GM19351 (cell line): Measurements from ENCODE around the gene FBP2.
A peak's percentile ranks its signal among the peaks of the same experiment; 100 is the strongest.

Experiments used
- ATAC-seq: cut with Tn5 transposase; IDR thresholded peaks from one replicate; pipeline ENCODE4 v1.9.1; 2021; ENCODE audit warnings: mild to moderate bottlenecking, moderate library complexity; ENCODE audit not compliant: unreplicated experiment

The FBP2 gene

DNA sequence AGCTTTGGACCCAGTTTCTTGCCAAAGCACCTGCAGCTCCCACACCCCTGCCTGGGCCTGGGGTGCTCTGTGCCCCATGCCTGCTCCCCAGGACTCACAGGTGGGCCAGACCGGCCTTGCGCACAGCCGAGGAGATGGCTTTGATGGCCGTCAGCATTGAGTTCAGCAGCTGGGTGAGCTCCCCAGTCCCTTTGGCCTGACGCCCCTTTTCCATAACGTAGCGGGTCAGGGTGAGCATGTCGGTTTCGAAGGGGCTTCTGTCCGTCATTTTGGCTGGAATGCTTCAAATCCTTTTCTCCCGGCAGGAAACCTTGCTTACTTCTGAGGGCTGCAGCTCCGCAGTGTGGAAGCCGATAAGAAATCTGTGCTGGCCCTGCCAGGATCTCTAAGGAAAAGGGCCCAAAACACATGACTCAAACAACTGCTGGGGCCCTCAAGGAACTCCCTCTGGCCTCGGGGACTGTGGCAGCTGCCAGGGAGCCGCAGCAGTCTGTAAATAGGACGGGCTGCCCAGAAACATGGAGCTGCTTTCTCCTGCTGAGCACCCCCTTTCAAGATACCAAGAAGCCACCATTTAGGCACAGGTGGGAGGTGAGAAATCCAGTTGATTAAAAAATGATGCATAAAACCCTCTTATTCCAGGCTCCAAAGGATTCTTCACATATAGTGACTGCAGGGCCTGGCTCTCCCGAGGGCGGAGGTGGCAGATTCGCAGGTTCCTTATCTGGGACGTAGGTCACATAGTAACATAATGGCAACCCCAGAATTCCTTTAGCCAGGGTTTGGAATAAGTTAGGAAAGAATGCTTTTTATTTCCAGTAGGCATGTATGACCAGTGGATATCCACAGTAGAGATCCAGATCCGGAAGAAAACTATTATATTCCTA, at the start of gene FBP2:
Gene FBP2, minus strand, starts transcription at position 366 of the 887 bp plus-strand sequence. Its CDS starts 98 bp downstream, at position 268.
- ATAC-seq: no peak

DNA sequence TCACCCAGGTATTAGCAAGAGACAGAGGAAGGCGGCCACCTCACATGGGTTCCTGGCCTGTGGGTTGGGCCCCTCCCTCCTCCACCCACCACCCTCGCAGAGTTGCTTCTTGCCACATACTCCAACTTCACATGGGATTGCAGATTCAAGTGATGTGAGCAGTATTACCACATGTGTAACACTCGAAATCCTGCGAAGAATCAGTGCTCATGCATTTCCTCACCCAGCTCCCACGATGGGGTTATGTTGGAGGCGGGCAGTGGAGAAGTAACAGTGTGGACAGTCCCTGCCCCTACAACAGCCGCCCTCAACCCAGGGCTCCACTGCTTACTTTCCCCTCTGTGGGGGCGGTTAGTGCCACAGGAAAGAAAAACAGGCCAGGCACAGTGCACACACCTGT, 49.6 kb upstream of the FBP2 start:
- no peak for ATAC-seq

- no peak for ATAC-seq
Measured at GRCh38 chr9:94642501-94642900, 48.9 kb upstream of the FBP2 start.

DNA sequence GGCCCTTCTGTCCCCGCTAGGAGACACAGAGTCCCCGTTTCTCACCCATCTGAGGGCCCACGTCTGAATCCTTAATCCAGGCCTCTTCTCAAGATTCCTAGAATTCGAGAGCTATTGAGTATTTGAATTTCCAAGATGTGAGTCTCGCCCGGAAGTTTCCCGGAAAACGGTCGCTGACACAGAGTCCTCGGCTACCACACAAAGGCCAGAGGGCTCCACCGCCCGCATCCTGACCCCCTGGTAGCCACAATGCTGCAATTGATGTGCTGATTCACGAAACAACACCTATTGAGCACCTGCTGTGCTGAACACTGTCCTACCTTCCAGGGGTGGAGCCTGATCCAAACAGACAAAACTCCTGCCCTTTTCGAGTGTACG, 46.4 kb upstream of the FBP2 start:
- no peak for ATAC-seq

- no peak for ATAC-seq
Measured at GRCh38 chr9:94639061-94639998, 45.7 kb upstream of the FBP2 start, which contains the start of gene FBP1. TSS of gene FBP1 (minus strand) at chr9:94639518. CDS start at chr9:94639310, 208 bp downstream.

GRCh38 chr9:94638335-94639060, 44.9 kb upstream of the FBP2 start:
- no peak for ATAC-seq

DNA sequence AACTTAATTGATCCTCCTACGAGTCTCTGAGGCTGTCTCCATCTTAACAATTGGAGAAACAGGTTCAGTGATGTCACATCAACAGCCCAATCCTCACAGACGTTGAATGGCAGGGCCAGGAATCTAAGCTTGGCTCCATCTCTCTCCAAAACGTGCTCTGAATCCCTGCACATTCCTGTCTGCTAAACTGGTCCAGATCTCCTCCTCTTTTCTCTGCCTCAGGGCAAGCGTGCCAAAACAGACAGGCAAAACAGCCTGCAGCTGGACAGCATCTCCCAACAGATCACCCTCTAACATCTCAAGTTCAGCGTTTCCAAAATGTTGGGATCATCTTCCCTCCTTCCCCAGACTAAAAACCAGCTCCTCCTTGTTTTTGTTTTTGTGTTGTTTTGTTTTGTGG, 39.1 kb upstream of the FBP2 start:
- no peak for ATAC-seq

DNA sequence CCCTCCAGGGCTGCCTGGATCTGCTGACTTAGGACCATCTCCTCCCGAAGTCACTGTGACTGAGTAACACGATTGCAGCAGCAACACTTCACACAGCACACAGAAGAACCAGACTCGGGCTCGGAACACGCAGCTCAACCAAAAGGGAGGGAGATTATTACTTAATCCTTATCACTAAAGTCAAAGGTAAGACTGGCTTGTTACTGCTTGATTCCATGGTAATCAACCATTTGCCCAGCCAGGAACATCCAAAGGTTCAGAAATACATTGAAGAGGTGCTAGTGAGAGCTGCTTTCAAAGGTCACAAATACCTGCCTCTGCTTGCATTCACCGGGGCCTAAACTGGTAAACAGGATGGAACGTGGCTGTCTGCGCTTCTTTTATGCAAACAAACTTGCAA, 38.0 kb upstream of the FBP2 start:
- ATAC-seq: no peak

GRCh38 chr9:94630833-94631232, 37.2 kb upstream of the FBP2 start:
- ATAC-seq: no peak

DNA sequence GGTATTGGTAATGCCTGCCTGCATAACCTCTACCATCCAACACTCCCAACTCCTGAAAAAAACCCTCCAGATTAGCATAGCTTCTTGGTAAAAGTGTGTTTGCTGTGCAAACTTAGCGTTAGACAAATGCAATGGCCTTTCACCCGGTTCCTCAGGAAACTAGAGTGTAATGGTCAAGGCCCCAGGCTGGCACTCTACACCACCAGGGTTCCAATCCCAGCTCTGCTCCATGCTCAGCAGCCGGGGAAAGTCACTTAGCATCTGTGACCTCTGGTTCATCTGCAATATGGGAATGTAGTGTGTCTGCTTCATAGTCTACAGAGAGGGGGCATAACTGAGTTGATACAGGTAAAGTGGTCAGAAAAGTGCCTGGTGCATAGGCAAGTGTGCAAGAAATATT, 36.7 kb upstream of the FBP2 start:
- ATAC-seq: no peak

- no peak for ATAC-seq
Measured at GRCh38 chr9:94627287-94627686, 33.7 kb upstream of the FBP2 start.

- ATAC-seq: no peak
Measured at GRCh38 chr9:94625835-94626234, 32.2 kb upstream of the FBP2 start.

GRCh38 chr9:94624629-94625028, 31.0 kb upstream of the FBP2 start:
- ATAC-seq: no peak

GRCh38 chr9:94623253-94623652, 29.6 kb upstream of the FBP2 start:
- ATAC-seq: peak; percentile 60

DNA sequence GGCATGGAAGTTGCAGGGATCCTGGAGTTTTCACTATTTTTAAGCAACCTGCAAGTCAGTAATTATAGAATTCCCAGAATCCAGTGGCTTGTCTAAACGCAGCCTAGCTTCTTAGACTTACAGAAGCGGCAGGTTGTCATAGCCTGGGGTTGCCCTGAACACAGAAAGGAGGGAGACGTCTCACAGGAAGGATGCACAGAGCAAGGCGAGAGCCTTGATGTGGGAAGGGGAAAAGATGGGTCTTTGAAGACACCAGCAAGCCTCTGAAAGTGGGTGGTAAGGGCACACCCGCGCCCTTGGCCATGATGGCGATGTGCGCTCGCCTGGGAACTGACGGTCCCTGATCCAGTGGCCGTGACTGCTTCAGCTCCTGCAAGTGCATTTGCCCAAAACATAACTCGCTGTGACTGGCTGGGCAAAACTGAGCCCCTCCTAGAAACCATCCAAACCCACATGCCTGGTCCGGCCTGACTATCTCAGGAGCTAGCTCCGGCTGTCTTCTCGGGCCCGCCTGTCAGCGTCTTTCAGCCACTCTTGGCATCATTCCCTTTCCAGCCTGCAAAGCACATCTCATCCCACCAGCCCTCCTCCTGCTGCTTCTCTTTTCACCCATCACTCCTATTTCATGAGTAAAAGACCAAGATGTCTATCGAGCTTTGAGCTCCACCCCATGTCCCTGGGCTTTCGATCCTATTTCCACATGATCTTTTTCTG, 28.6 kb upstream of the FBP2 start:
- ATAC-seq: no peak

DNA sequence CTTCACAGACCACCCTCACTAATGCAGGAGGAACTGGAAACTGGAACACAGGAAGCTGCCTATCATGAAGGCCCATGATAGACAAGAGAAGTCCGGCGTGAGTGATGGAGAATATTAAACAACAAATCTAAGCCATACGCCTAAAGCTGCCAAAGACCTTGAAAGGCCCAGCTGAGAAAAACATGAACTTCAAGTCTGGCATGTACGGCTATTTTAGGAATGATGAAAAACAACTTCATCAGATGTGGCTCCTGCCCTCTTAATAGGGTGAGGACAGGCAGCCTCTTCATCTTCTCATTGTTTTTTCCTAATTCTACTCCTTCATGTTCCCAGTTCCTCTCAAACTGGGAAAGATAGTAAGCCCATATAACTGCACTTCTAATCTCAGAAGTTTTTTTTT, 25.4 kb upstream of the FBP2 start:
- no peak for ATAC-seq

DNA sequence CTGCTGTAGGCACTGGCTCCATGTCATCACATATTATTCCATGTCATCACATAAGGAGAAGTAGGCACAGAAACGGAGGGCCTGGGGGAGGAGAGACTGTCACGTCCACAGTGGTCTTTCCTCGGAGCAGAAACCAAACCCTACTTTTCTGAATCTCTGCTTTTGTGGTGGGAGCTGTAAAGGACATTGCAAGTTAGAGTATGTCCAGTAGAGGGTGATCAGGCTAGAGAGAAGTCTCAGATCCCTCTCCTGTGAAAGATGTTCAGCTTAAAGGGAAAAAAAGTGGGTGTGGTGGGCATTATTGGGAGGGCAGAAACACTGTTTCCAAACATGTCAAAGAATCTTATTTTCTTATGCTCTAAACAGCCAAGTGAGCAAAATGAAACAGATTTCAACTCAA, 19.4 kb upstream of the FBP2 start:
- no peak for ATAC-seq

GRCh38 chr9:94612071-94612470, 18.4 kb upstream of the FBP2 start:
- ATAC-seq: no peak

GRCh38 chr9:94611638-94612068, 18.0 kb upstream of the FBP2 start:
- no peak for ATAC-seq

DNA sequence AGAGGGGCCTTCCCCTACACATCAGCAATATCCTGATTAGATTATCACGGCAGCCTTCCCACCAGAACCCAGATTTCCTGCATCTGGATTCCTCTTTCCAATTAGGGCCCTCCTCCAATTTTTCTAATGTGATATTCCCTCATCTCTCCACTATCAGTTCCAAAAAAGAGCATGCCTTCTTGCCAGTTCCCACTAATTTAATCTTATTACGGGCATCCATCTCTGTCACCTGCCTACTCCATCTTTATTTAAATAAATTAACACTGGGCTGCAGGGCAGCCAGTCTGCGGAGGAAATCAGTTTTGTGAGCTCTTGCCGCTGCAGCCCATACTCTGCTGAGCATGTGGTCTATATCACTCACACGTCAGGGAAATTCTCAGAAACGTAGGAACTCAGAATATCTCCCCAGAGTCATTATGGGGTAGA, 16.6 kb upstream of the FBP2 start:
- ATAC-seq: no peak

DNA sequence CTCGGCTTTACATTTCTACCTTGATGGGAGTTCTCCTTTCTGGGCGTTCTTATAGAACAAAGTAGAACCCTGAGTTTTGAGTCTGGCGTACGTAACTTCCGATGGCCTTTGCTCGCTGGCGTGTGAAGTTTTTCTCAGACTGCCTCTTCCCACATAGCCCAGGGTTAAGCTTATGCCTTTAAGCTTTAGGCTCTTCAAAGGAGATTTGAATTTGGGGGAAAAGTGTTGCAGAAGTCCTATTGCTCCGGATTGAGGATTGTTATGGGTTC, 13.7 kb upstream of the FBP2 start:
- ATAC-seq: no peak
